Parathyroid adenoma (tissue), 2 donors: ENCODE measurements around the gene CASP14.

Experiments used
- H2AFZ ChIP-seq: fragments of 300-600 bp; sonication (generic); one replicate; pipeline ENCODE4 v1.7.0; 2017; ENCODE audit warnings: antibody characterized with exemption, mild to moderate bottlenecking
- H3K27ac ChIP-seq: fragments of 300-600 bp; sonication (generic); one replicate; pipeline ENCODE4 v1.7.0; 2017
- H3K27me3 ChIP-seq: fragments of 300-600 bp; sonication (generic); one replicate; pipeline ENCODE4 v1.7.0; 2017; ENCODE audit warnings: low read length; ENCODE audit not compliant: control insufficient read depth, insufficient read depth
- H3K36me3 ChIP-seq: fragments of 300-600 bp; sonication (generic); one replicate; pipeline ENCODE4 v1.7.0; 2017; ENCODE audit warnings: low read length; ENCODE audit not compliant: control insufficient read depth, insufficient read depth
- H3K4me1 ChIP-seq: fragments of 300-600 bp; sonication (generic); one replicate; pipeline ENCODE4 v1.7.0; 2017; ENCODE audit warnings: control low read depth
- H3K4me2 ChIP-seq: fragments of 300-600 bp; sonication (generic); one replicate; pipeline ENCODE4 v1.7.0; 2017; ENCODE audit warnings: low read length
- H3K4me3 ChIP-seq: fragments of 300-600 bp; sonication (generic); one replicate; pipeline ENCODE4 v1.7.0; 2017; ENCODE audit warnings: low read depth, low read length
- H3K79me2 ChIP-seq: fragments of 300-600 bp; sonication (generic); one replicate; pipeline ENCODE4 v1.7.0; 2017; ENCODE audit warnings: control low read depth
- H3K9ac ChIP-seq: fragments of 300-600 bp; sonication (generic); one replicate; pipeline ENCODE4 v1.7.0; 2017; ENCODE audit warnings: mild to moderate bottlenecking
- H3K9me3 ChIP-seq: fragments of 300-600 bp; sonication (generic); one replicate; pipeline ENCODE4 v1.7.0; 2017; ENCODE audit warnings: low read length; ENCODE audit not compliant: control insufficient read depth
- CTCF ChIP-seq: fragments of 300-600 bp; sonication (generic); IDR thresholded peaks from one replicate; pipeline ENCODE4 v1.7.0; 2017; ENCODE audit warnings: antibody characterized with exemption, mild to moderate bottlenecking
- donor health status: primary hyperparathyroidism.

Gene CASP14

GRCh38 chr19:15107061-15108010, 58.1 kb downstream of the CASP14 start, which contains the start of gene SYDE1:
Gene SYDE1, plus strand, starts transcription at chr19:15107401. Its CDS starts 33 bp downstream, at chr19:15107434.
- Histone ChIP-seq H3K36me3 (no peaks in the 10 kb centered on the region), H3K27ac (peak within 1 kb of the TSS; percentile 63), H3K27me3 (no peaks in the 10 kb centered on the region), H3K4me1 (peaks cover 5% of the 10 kb centered on the region), H3K79me2 (no peaks in the 10 kb centered on the region), H3K9me3 (no peaks in the 10 kb centered on the region), H2AFZ (peak within 1 kb of the TSS; percentile 97), H3K4me3 (peak within 1 kb of the TSS; percentile 59), H3K9ac (no peak within 1 kb of the TSS), H3K4me2 (peak within 1 kb of the TSS; percentile 76)
- no peak for TF ChIP-seq CTCF
